SK-N-MC (cell line): ENCODE results near the gene SLC25A39.
"Not testable (repeated sequence)": the region's sequence is repeated elsewhere in the genome, so short reads cannot be mapped to it uniquely, and the experiment has no call there.

Experiments used
- DNase-seq: peaks from one replicate; pipeline ENCODE4 v3.0.0-alpha.2; 2011; ENCODE audit warnings: low read depth, low spot score
- H3K27ac ChIP-seq: fragments of 200-600 bp; sonication (generic); 2 replicates; pipeline ENCODE4 v1.5.1; 2016; ENCODE audit warnings: mixed run types
- H3K36me3 ChIP-seq: fragments of 200-600 bp; sonication (generic); 2 replicates; pipeline ENCODE4 v1.6.1; 2017; ENCODE audit warnings: antibody characterized with exemption, low read length, mixed read lengths; ENCODE audit not compliant: insufficient read depth
- H3K4me3 ChIP-seq: fragments of 200-600 bp; sonication (generic); 2 replicates; pipeline ENCODE4 v1.5.1; 2016
- H3K9ac ChIP-seq: fragments of 200-600 bp; sonication (generic); 2 replicates; pipeline ENCODE4 v1.8.0; 2017; ENCODE audit warnings: mixed run types, mixed read lengths; ENCODE audit not compliant: insufficient read length
- H3K9me3 ChIP-seq: fragments of 200-600 bp; sonication (generic); 2 replicates; pipeline ENCODE4 v1.6.1; 2017; ENCODE audit warnings: low read depth, mild to moderate bottlenecking, antibody characterized with exemption, low read length, moderate library complexity, mixed read lengths
- EZH2 ChIP-seq: fragments of 200-600 bp; sonication (generic); IDR thresholded peaks from one replicate; pipeline ENCODE4 v1.6.1; 2017; ENCODE audit warnings: antibody characterized with exemption
- FOXP2 ChIP-seq: optimal IDR thresholded peaks from 2 replicates; pipeline ENCODE3; 2011; ENCODE audit warnings: mild to moderate bottlenecking, moderate library complexity; ENCODE audit not compliant: insufficient read depth; ENCODE audit errors: extremely low read length, control extremely low read depth
- POLR2AphosphoS5 ChIP-seq: IDR thresholded peaks from 2 replicates; pipeline ENCODE4 v1.6.1; 2012; ENCODE audit warnings: mild to moderate bottlenecking, low read depth, low read length, borderline replicate concordance

SLC25A39 gene, protein sequence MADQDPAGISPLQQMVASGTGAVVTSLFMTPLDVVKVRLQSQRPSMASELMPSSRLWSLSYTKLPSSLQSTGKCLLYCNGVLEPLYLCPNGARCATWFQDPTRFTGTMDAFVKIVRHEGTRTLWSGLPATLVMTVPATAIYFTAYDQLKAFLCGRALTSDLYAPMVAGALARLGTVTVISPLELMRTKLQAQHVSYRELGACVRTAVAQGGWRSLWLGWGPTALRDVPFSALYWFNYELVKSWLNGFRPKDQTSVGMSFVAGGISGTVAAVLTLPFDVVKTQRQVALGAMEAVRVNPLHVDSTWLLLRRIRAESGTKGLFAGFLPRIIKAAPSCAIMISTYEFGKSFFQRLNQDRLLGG

GRCh38 chr17:44324571-44325275, at the start of gene SLC25A39:
TSS of gene SLC25A39 (minus strand) at chr17:44324823. CDS start at chr17:44323562, 1,261 bp downstream.
- peak within 1 kb of the TSS; percentile 86 for H3K4me3 ChIP-seq
- peak within 1 kb of the TSS; percentile 73 for H3K9ac ChIP-seq
- no peak within 1 kb of the TSS for H3K27ac ChIP-seq
- TF ChIP-seq POLR2AphosphoS5, result no peak; the same call in 1 of the 2 replicates
- TF ChIP-seq FOXP2, result no peak
- TF ChIP-seq EZH2, result no peak
- no peak for DNase-seq
- no peaks in the 10 kb centered on the region for H3K9me3 ChIP-seq
- peaks cover 13% of the 10 kb centered on the region; the same call in 1 of the 2 replicates for H3K36me3 ChIP-seq

DNA sequence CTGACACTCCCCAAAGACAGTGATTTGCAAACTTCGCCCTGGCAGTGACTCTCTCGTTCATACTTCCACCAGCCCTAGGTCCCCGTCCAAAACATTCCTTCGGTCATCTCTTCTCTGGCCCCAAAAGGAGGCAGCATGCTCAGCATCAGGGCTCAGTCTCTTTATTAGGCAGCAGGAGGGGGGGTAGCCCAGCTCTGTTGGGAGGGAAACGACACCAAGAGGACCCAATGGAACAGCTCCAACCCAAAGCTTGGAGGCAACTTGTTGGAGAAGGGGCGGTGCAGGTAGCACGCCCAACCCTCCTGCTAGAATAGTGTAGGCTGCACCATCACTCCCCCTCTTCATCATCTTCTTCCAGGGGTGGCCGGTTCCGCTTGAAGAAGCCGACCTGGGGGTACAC, 47.4 kb upstream of the SLC25A39 start:
- no peaks in the 10 kb centered on the region for H3K36me3 ChIP-seq
- H3K9ac ChIP-seq, result no peak overlapping the region
- H3K4me3 ChIP-seq, result no peak overlapping the region
- no peak overlapping the region for H3K27ac ChIP-seq
- no peak for TF ChIP-seq EZH2
- no peak for TF ChIP-seq FOXP2
- no peak for TF ChIP-seq POLR2AphosphoS5
- no peak for DNase-seq
- no peaks in the 10 kb centered on the region for H3K9me3 ChIP-seq

GRCh38 chr17:44369414-44370023, 44.9 kb upstream of the SLC25A39 start:
- H3K4me3 ChIP-seq, H3K9me3 ChIP-seq, DNase-seq, H3K36me3 ChIP-seq, H3K27ac ChIP-seq, H3K9ac ChIP-seq: not testable (repeated sequence)

DNA sequence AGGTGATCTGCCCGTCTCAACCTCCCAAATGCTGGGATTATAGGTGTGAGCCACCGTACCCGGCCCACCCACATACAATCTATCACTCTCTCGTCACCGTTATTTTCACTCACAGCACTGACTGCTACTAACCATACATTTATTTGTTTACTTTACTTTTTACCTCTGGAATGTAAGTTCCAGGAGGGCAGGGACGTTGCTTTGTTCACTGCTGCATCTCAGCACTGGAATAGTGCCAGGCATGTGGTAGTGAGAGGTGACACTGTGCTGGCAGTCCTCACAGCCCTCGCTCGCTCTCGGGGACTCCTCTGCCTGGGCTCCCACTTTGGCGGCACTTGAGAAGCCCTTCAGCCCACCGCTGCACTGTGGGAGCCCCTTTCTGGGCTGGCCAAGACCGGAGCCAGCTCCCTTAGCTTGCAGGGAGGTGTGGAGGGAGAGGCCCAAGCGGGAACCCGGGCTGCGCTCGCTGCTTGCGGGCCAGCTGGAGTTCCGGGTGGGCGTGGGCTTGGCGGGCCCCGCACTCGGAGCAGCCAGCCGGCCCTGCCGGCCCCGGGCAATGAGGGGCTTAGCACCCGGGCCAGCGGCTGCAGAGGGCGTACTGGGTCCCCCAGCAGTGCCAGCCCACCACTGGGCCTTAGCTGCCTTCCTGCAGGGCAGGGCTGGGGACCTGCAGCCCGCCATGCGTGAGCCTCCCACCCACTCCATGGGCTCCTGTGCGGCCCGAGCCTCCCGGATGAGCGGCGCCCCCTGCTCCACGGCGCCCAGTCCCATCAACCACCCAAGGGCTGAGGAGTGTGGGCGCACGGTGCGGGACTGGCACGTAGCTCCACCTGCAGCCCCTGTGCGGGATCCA, 44.0 kb upstream of the SLC25A39 start:
- not testable (repeated sequence) for H3K9ac ChIP-seq, H3K36me3 ChIP-seq, H3K9me3 ChIP-seq, H3K27ac ChIP-seq, H3K4me3 ChIP-seq, DNase-seq

GRCh38 chr17:44367231-44367979, 42.8 kb upstream of the SLC25A39 start:
- Histone ChIP-seq H3K9ac (no peak overlapping the region), H3K36me3 (no peaks in the 10 kb centered on the region), H3K4me3 (no peak overlapping the region), H3K9me3 (no peaks in the 10 kb centered on the region), H3K27ac (no peak overlapping the region)
- DNase-seq, result no peak
- TF ChIP-seq FOXP2 (no peak), POLR2AphosphoS5 (no peak), EZH2 (no peak)

DNA sequence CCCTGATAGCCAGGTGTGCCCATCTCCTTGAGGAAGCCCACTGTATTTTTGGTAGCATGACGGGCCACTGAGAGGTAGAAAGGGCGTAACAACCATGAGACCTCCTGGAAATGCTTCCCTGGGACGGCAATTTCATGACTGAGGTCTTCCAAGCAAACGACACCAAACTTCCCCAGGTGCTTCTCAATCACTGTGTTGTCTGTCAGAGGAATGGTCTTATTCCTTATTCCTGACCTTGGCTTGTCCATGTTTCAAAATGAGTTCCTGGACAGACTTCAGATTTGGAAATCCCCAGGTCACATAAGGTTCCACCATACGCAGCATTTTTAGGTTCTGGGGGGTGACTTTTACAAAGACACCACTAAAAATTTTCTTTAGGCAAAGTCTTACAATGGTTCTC, 40.4 kb upstream of the SLC25A39 start:
- not testable (repeated sequence) for DNase-seq, H3K9me3 ChIP-seq, H3K4me3 ChIP-seq, H3K27ac ChIP-seq, H3K36me3 ChIP-seq, H3K9ac ChIP-seq

- H3K36me3 ChIP-seq, result no peaks in the 10 kb centered on the region
- H3K9ac ChIP-seq, result peak within 1 kb of the TSS; percentile 95
- peak within 1 kb of the TSS; percentile 93 for H3K4me3 ChIP-seq
- TF ChIP-seq POLR2AphosphoS5 (no peak), FOXP2 (no peak), EZH2 (no peak)
- H3K9me3 ChIP-seq, result no peaks in the 10 kb centered on the region
- peak within 1 kb of the TSS; percentile 71 for H3K27ac ChIP-seq
- DNase-seq, result no peak
These were observed 39.1 kb upstream of the SLC25A39 start, which contains the start of gene FAM171A2 for GRCh38 chr17:44363613-44364159. TSS of gene FAM171A2 (minus strand) at chr17:44363853. CDS start at chr17:44363714, 139 bp downstream.
